HEK293 (cell line): ENCODE results near the gene SLK.

ENCODE experiments used
- CTCF ChIA-PET: fragments of 350-600 bp; formaldehyde crosslinking; extraction: SDS; loops from one replicate; lab custom pipeline; 2021; ENCODE audit warnings: antibody characterized with exemption; lab: Yijun Ruan, JAX
- POLR2A ChIA-PET: fragments of 300-600 bp; formaldehyde crosslinking; extraction: SDS; loops from one replicate; lab custom pipeline; 2020; ENCODE audit warnings: antibody characterized with exemption, inconsistent platforms; lab: Yijun Ruan, JAX
- H3K27ac ChIP-seq: fragments of 200-500 bp; sonication (Bioruptor generic); 2 replicates; pipeline ENCODE4 v1.5.1; 2014; ENCODE audit warnings: low read depth, low read length, control low read depth, inconsistent platforms; ENCODE audit errors: extremely low read depth
- H3K36me3 ChIP-seq, 2 experiments: fragments of 200-500 bp in 1 of 2; sonication (Bioruptor generic) in 1 of 2; 1 replicate in 1 of 2; 2 replicates in 1 of 2; pipeline ENCODE4 v1.5.1; 2014 to 2017; ENCODE audit warnings: inconsistent platforms in 2 of 2, low read length in 2 of 2; ENCODE audit not compliant: control insufficient read depth in 2 of 2, insufficient read depth in 1 of 2
- H3K4me1 ChIP-seq: fragments of 200-500 bp; sonication (Bioruptor generic); 2 replicates; pipeline ENCODE4 v1.5.1; 2014; ENCODE audit warnings: mild to moderate bottlenecking, low read length, inconsistent platforms; ENCODE audit not compliant: control insufficient read depth, insufficient read depth
- H3K4me3 ChIP-seq: 2 replicates; pipeline ENCODE4 v1.5.1; 2011; ENCODE audit warnings: low read depth, mild to moderate bottlenecking, control low read depth, low read length, moderate library complexity
- H3K9me3 ChIP-seq: fragments of 200-500 bp; sonication (Bioruptor generic); 2 replicates; pipeline ENCODE4 v1.5.1; 2014; ENCODE audit warnings: low read depth, low read length, inconsistent platforms; ENCODE audit not compliant: control insufficient read depth, insufficient read depth
- BCL11A ChIP-seq: fragments of 450-650 bp; formaldehyde crosslinking; IDR thresholded peaks from 2 replicates; pipeline ENCODE4 v1.5.1; 2016; ENCODE audit warnings: low read depth, missing biosample characterization, missing genetic modification characterization
- HOXD13 ChIP-seq: sonication (generic); formaldehyde crosslinking; IDR thresholded peaks from 2 replicates; pipeline ENCODE4 v1.8.0; 2022; ENCODE audit warnings: missing genetic modification reagents, borderline replicate concordance
- PRDM1 ChIP-seq: fragments of 450-650 bp; formaldehyde crosslinking; IDR thresholded peaks from 2 replicates; pipeline ENCODE4; 2016; ENCODE audit warnings: missing biosample characterization, missing genetic modification characterization
- PRDM2 ChIP-seq: fragments of 450-650 bp; formaldehyde crosslinking; IDR thresholded peaks from 2 replicates; pipeline ENCODE4 v1.5.1; 2016; ENCODE audit warnings: missing biosample characterization, missing genetic modification characterization, borderline replicate concordance
- PRDM4 ChIP-seq: fragments of 450-650 bp; formaldehyde crosslinking; IDR thresholded peaks from 2 replicates; pipeline ENCODE4 v1.5.1; 2017; ENCODE audit warnings: missing biosample characterization, missing genetic modification characterization
- SP7 ChIP-seq: fragments of 450-650 bp; formaldehyde crosslinking; IDR thresholded peaks from 2 replicates; pipeline ENCODE4 v1.5.1; 2016; ENCODE audit warnings: missing biosample characterization, missing genetic modification characterization
- ZBTB26 ChIP-seq: fragments of 450-650 bp; formaldehyde crosslinking; optimal IDR thresholded peaks from 2 replicates; pipeline ENCODE3; 2016; ENCODE audit warnings: missing biosample characterization, mild to moderate bottlenecking, missing genetic modification characterization
- ZFP41 ChIP-seq: fragments of 450-650 bp; formaldehyde crosslinking; IDR thresholded peaks from 2 replicates; pipeline ENCODE4 v1.5.1; 2016; ENCODE audit warnings: missing biosample characterization, missing genetic modification characterization, borderline replicate concordance
- ZNF266 ChIP-seq: fragments of 450-650 bp; formaldehyde crosslinking; IDR thresholded peaks from 2 replicates; pipeline ENCODE4 v1.5.1; 2016; ENCODE audit warnings: missing biosample characterization, missing genetic modification characterization, low read depth
- ZNF391 ChIP-seq: fragments of 450-650 bp; formaldehyde crosslinking; IDR thresholded peaks from 2 replicates; pipeline ENCODE4 v1.5.1; 2016; ENCODE audit warnings: low read depth, missing biosample characterization, missing genetic modification characterization, borderline replicate concordance
- ZNF549 ChIP-seq: fragments of 450-650 bp; IDR thresholded peaks from 2 replicates; pipeline ENCODE4 v1.5.1; 2018; ENCODE audit warnings: missing biosample characterization, missing genetic modification characterization, mild to moderate bottlenecking, inconsistent platforms, moderate library complexity
- ZNF561 ChIP-seq: fragments of 450-650 bp; IDR thresholded peaks from 2 replicates; pipeline ENCODE4 v1.5.1; 2018; ENCODE audit warnings: missing biosample characterization, missing genetic modification characterization, borderline replicate concordance
- ZNF76 ChIP-seq: fragments of 450-650 bp; formaldehyde crosslinking; IDR thresholded peaks from 2 replicates; pipeline ENCODE4; 2016; ENCODE audit warnings: low read depth, missing biosample characterization, missing genetic modification characterization, borderline replicate concordance
- TF ChIP-seq, protein P1 (sequence below): fragments of 450-650 bp; formaldehyde crosslinking; IDR thresholded peaks from 2 replicates; pipeline ENCODE4 v1.5.1; 2016; ENCODE audit warnings: missing biosample characterization, missing genetic modification characterization, borderline replicate concordance
- TF ChIP-seq, protein P2 (sequence below): fragments of 450-650 bp; formaldehyde crosslinking; IDR thresholded peaks from 2 replicates; pipeline ENCODE4 v1.5.1; 2017; ENCODE audit warnings: missing biosample characterization, missing genetic modification characterization
- TF ChIP-seq, protein P3 (sequence below): fragments of 450-650 bp; formaldehyde crosslinking; IDR thresholded peaks from 2 replicates; pipeline ENCODE4 v1.5.1; 2016; ENCODE audit warnings: missing biosample characterization, missing genetic modification characterization, low read depth

The SLK gene

GRCh38 chr10:103967448-103968071 lies 620 bp downstream of the SLK start (continued):
- TF ChIP-seq PRDM2: no peak
- TF ChIP-seq, protein P1, sequence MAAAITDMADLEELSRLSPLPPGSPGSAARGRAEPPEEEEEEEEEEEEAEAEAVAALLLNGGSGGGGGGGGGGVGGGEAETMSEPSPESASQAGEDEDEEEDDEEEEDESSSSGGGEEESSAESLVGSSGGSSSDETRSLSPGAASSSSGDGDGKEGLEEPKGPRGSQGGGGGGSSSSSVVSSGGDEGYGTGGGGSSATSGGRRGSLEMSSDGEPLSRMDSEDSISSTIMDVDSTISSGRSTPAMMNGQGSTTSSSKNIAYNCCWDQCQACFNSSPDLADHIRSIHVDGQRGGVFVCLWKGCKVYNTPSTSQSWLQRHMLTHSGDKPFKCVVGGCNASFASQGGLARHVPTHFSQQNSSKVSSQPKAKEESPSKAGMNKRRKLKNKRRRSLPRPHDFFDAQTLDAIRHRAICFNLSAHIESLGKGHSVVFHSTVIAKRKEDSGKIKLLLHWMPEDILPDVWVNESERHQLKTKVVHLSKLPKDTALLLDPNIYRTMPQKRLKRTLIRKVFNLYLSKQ (tag by site-specific recombination): no peak
- TF ChIP-seq ZFP41 (tag by site-specific recombination): no peak
- peak; percentile 40 for TF ChIP-seq ZBTB26 (tag by site-specific recombination)
- TF ChIP-seq ZNF391 (tag by site-specific recombination): no peak

DNA sequence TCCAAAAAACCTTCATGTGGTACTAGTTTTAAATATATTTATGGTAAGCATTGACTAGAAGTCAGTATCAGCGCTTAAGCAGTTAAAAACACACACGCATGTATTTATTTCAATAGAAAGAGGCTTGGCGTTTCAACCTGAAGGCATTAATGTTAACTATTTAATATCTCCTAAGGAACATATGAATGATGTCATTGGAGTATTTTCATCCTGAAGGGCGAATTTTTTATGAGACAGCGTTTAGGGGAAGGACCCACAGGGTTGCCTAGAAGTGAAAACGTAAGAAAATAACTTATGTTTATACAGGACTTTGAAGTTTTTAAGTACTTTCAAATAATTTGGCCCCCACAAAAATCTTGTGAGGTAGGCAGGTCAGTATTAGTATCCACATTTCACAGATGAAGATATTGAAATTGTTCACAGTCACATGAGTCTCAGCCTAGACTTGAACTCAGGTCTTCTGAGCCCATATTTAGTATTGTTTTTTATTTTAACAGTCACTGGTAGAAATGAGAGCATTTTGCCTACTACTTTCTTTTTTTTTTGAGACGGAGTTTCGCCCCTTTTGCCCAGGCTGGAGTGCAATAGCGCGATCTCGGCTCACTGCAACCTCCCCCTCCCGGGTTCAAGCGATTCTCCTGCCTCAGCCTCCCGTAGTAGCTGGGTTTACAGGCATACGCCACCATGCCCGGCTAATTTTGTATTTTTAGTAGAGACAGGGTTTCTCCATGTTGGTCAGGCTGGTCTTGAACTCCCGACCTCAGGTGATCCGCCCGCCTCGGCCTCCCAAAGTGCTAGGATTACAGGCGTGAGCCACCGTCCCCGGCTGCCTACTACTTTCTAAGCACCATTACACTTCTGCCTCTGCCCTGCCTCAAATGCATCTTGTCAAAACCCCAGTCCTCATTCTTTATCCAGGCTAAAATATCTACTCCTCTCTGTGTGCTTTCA lies 1.8 kb downstream of the SLK start:
- ChIA-PET POLR2A (interaction anchor here (1.0 to 1.6 kb wide), 4 partner anchors 15 to 153 kb away, joined by 3 to 8 read pairs (median 4); partner anchors contain the start of gene SFR1), CTCF (interaction anchor here (0.7 to 2.0 kb wide), 7 partner anchors 14 to 383 kb away, joined by 3 to 10 read pairs (median 3); no protein-coding TSS in a partner anchor)
- Histone ChIP-seq H3K9me3 (no peaks in the 10 kb centered on the region), H3K36me3 (no peaks in the 10 kb centered on the region), H3K4me1 (peaks cover 5% of the 10 kb centered on the region; the same call in 1 of the 2 replicates), H3K4me3 (peak overlapping the region; percentile 89), H3K27ac (no peak overlapping the region)
- TF ChIP-seq ZNF561 (tag by site-specific recombination): peak; percentile 58
- TF ChIP-seq ZNF266 (tag by site-specific recombination): no peak
- no peak for TF ChIP-seq HOXD13 (CRISPR knock-in tag)
- TF ChIP-seq ZNF549 (tag by site-specific recombination): no peak
- TF ChIP-seq, protein P2, sequence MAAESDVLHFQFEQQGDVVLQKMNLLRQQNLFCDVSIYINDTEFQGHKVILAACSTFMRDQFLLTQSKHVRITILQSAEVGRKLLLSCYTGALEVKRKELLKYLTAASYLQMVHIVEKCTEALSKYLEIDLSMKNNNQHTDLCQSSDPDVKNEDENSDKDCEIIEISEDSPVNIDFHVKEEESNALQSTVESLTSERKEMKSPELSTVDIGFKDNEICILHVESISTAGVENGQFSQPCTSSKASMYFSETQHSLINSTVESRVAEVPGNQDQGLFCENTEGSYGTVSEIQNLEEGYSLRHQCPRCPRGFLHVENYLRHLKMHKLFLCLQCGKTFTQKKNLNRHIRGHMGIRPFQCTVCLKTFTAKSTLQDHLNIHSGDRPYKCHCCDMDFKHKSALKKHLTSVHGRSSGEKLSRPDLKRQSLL (tag by site-specific recombination): no peak
- TF ChIP-seq, protein P3, sequence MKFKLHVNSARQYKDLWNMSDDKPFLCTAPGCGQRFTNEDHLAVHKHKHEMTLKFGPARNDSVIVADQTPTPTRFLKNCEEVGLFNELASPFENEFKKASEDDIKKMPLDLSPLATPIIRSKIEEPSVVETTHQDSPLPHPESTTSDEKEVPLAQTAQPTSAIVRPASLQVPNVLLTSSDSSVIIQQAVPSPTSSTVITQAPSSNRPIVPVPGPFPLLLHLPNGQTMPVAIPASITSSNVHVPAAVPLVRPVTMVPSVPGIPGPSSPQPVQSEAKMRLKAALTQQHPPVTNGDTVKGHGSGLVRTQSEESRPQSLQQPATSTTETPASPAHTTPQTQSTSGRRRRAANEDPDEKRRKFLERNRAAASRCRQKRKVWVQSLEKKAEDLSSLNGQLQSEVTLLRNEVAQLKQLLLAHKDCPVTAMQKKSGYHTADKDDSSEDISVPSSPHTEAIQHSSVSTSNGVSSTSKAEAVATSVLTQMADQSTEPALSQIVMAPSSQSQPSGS (tag by site-specific recombination): peak; percentile 87
- TF ChIP-seq ZNF391 (tag by site-specific recombination): no peak
- no peak; the same call in 1 of the 2 replicates for TF ChIP-seq BCL11A (tag by site-specific recombination)
- TF ChIP-seq ZBTB26 (tag by site-specific recombination): no peak
- no peak for TF ChIP-seq ZNF76 (tag by site-specific recombination)
- no peak for TF ChIP-seq PRDM4
- no peak; the same call in 1 of the 2 replicates for TF ChIP-seq SP7 (tag by site-specific recombination)
- peak; percentile 64 for TF ChIP-seq PRDM1 (tag by site-specific recombination)
